ENCODE results near the gene C16orf90.
"Not testable (repeated sequence)": the region's sequence is repeated elsewhere in the genome, so short reads cannot be mapped to it uniquely, and the experiment has no call there.

Gene C16orf90

GRCh38 chr16:3532741-3533140 lies 37.5 kb upstream of the C16orf90 start:
- TF ChIP-seq CTCF (conservative IDR thresholded peaks at IDR 0.05) = no peak
- no peak overlapping the region for H3K27ac ChIP-seq

GRCh38 chr16:3530371-3530914 lies 35.2 kb upstream of the C16orf90 start:
- no peak for TF ChIP-seq CTCF (conservative IDR thresholded peaks at IDR 0.05)
- H3K27ac ChIP-seq = no peak overlapping the region

GRCh38 chr16:3529175-3529574 lies 33.9 kb upstream of the C16orf90 start:
- TF ChIP-seq CTCF (conservative IDR thresholded peaks at IDR 0.05) = no peak

GRCh38 chr16:3528406-3528805 lies 33.1 kb upstream of the C16orf90 start:
- no peak for TF ChIP-seq CTCF (conservative IDR thresholded peaks at IDR 0.05)
- H3K27ac ChIP-seq = no peak overlapping the region

More at GRCh38 chr16:3529175-3529574, 33.9 kb upstream of the C16orf90 start:
- no peak overlapping the region for H3K27ac ChIP-seq

GRCh38 chr16:3527216-3527829 lies 32.0 kb upstream of the C16orf90 start:
- TF ChIP-seq CTCF (conservative IDR thresholded peaks at IDR 0.05) = peak; percentile 58
- H3K27ac ChIP-seq = not testable (repeated sequence)

GRCh38 chr16:3525951-3526350 lies 30.7 kb upstream of the C16orf90 start:
- TF ChIP-seq CTCF (conservative IDR thresholded peaks at IDR 0.05) = no peak
- H3K27ac ChIP-seq = no peak overlapping the region

- no peak for TF ChIP-seq CTCF (conservative IDR thresholded peaks at IDR 0.05)
- H3K27ac ChIP-seq = no peak overlapping the region
Measured at GRCh38 chr16:3523281-3523680, 28.0 kb upstream of the C16orf90 start.

All from VCaP (cell line).